HG03520 (cell line): Measurements from ENCODE around the gene LBH.
"Not testable (repeated sequence)": the region's sequence is repeated elsewhere in the genome, so short reads cannot be mapped to it uniquely, and the experiment has no call there.

Experiments used
- ATAC-seq: cut with Tn5 transposase; IDR thresholded peaks from one replicate; pipeline ENCODE4 v1.9.1; 2021; ENCODE audit warnings: mild to moderate bottlenecking, moderate library complexity; ENCODE audit not compliant: unreplicated experiment

LBH gene

GRCh38 chr2:30255466-30256408, 24.4 kb downstream of the LBH start:
- no peak for ATAC-seq

- no peak for ATAC-seq
These were observed 26.2 kb downstream of the LBH start for GRCh38 chr2:30257266-30258214.

GRCh38 chr2:30259071-30259470, 27.7 kb downstream of the LBH start:
- no peak for ATAC-seq

GRCh38 chr2:30259827-30260679, 28.7 kb downstream of the LBH start:
- no peak for ATAC-seq

- ATAC-seq, result no peak
These were observed 29.6 kb downstream of the LBH start for GRCh38 chr2:30260941-30261340.

GRCh38 chr2:30261695-30262211, 30.4 kb downstream of the LBH start:
- no peak for ATAC-seq

- ATAC-seq, result no peak
These were observed 31.5 kb downstream of the LBH start for GRCh38 chr2:30262716-30263309.

GRCh38 chr2:30264274-30264673, 32.9 kb downstream of the LBH start:
- no peak for ATAC-seq

- ATAC-seq, result no peak
These were observed 34.0 kb downstream of the LBH start for GRCh38 chr2:30265052-30266015.

- no peak for ATAC-seq
These were observed 34.8 kb downstream of the LBH start for GRCh38 chr2:30266051-30266621.

GRCh38 chr2:30266705-30267104, 35.4 kb downstream of the LBH start:
- no peak for ATAC-seq

GRCh38 chr2:30267161-30267975, 36.0 kb downstream of the LBH start:
- ATAC-seq, result no peak

GRCh38 chr2:30268296-30268871, 37.0 kb downstream of the LBH start:
- no peak for ATAC-seq

- not testable (repeated sequence) for ATAC-seq
These were observed 37.9 kb downstream of the LBH start for GRCh38 chr2:30269114-30269770.

GRCh38 chr2:30269771-30270145, 38.4 kb downstream of the LBH start:
- ATAC-seq, result no peak

GRCh38 chr2:30270166-30270565, 38.8 kb downstream of the LBH start:
- no peak for ATAC-seq

GRCh38 chr2:30271301-30271700, 40.0 kb downstream of the LBH start:
- ATAC-seq, result no peak
